Transverse colon (tissue), 4 donors: Measurements from ENCODE around the gene GADD45G. TPM values are rescaled to one million over a fixed set of nuclear protein-coding genes. Genes with fewer than 3 reads are reported as not detected.

Experiments used
- DNase-seq: peaks from one replicate; pipeline ENCODE4 v3.0.0-alpha.2; 2019
- H3K27ac ChIP-seq, 4 donors: fragments of 200-600 bp; sonication (generic); 2 replicates each; pipeline ENCODE4 v1.5.1; 2016 to 2018; ENCODE audit warnings: inconsistent platforms in 4 of 4
- H3K27me3 ChIP-seq: fragments of 200-600 bp; sonication (generic); 2 replicates; pipeline ENCODE4 v1.5.1; 2017; ENCODE audit warnings: inconsistent platforms
- H3K36me3 ChIP-seq, 4 donors: fragments of 200-600 bp; sonication (generic); 2 replicates each; pipeline ENCODE4 v1.5.1; 2017 to 2019; ENCODE audit warnings: inconsistent platforms in 4 of 4
- H3K4me1 ChIP-seq, 4 donors: fragments of 200-600 bp; sonication (generic); 2 replicates each; pipeline ENCODE4 v1.5.1; 2017 to 2020; ENCODE audit warnings: inconsistent platforms in 4 of 4
- H3K4me3 ChIP-seq, 4 donors: fragments of 200-600 bp; sonication (generic); 1 replicate in 1 of 4; 2 replicates in 3 of 4; pipeline versions ENCODE4 v1.5.1 to v1.6.1; 2017 to 2019; ENCODE audit warnings: inconsistent platforms in 4 of 4
- H3K9me3 ChIP-seq, 2 donors: fragments of 200-600 bp; sonication (generic); 2 replicates each; pipeline ENCODE4 v1.5.1; 2017 to 2019; ENCODE audit warnings: inconsistent platforms in 2 of 2
- CTCF ChIP-seq, 5 experiments: fragments of 200-600 bp in 3 of 5; fragments of 450-650 bp in 2 of 5; sonication (generic) in 3 of 5; IDR thresholded peaks; 1 replicate in 2 of 5; 2 replicates in 3 of 5; pipeline ENCODE4 v1.5.1; 2016 to 2017; ENCODE audit warnings: antibody characterized with exemption in 5 of 5, inconsistent platforms in 3 of 5, mild to moderate bottlenecking in 2 of 5, moderate library complexity in 1 of 5
- EP300 ChIP-seq: sonication (generic); formaldehyde crosslinking; IDR thresholded peaks from one replicate; pipeline ENCODE4 v1.6.1; 2017; ENCODE audit warnings: antibody characterized with exemption, low read depth
- POLR2A ChIP-seq: fragments of 450-650 bp; IDR thresholded peaks from one replicate; pipeline ENCODE4 v1.6.1; 2016; ENCODE audit warnings: antibody characterized with exemption, mild to moderate bottlenecking, moderate library complexity
- POLR2AphosphoS5 ChIP-seq, 3 donors: sonication (generic); formaldehyde crosslinking; IDR thresholded peaks; one replicate each; pipeline ENCODE4 v1.6.1; 2016; ENCODE audit warnings: antibody characterized with exemption in 3 of 3
- WGBS, 2 donors: methylation state at CpG; one replicate each; pipeline ENCODE4 v1.1.5; 2018; ENCODE audit warnings: low coverage in 1 of 2; 5-methylcytosine and 5-hydroxymethylcytosine counted together
- in situ Hi-C, 4 donors: fragments of 200-750 bp; cut with MboI; loops; one replicate each; pipeline versions ENCODE4 v1.15.0 to v1.15.1; 2017; ENCODE audit warnings: low sequenced_read_pairs in 3 of 4, low pct_ligation_motif_present in 1 of 4, low pct_unique_long_range_greater_than_20kb in 1 of 4
- intact Hi-C: fragments of 100-400 bp; cut with DNase I; formaldehyde crosslinking; loops from one replicate; pipeline ENCODE4 v1.15.1; 2023; ENCODE audit warnings: low total_unique reads
- total RNA-seq, 4 donors: library from RNA; depleted of rRNA; stranded (reverse); fragments of >200 nt; gene quantifications; one replicate each; pipeline ENCODE4 v1.1.0, GENCODE V29; 2016

GADD45G gene
- total RNA-seq, 4 donors from 2014 or later = 8.4 to 12.7 (median 10.3) TPM

DNA sequence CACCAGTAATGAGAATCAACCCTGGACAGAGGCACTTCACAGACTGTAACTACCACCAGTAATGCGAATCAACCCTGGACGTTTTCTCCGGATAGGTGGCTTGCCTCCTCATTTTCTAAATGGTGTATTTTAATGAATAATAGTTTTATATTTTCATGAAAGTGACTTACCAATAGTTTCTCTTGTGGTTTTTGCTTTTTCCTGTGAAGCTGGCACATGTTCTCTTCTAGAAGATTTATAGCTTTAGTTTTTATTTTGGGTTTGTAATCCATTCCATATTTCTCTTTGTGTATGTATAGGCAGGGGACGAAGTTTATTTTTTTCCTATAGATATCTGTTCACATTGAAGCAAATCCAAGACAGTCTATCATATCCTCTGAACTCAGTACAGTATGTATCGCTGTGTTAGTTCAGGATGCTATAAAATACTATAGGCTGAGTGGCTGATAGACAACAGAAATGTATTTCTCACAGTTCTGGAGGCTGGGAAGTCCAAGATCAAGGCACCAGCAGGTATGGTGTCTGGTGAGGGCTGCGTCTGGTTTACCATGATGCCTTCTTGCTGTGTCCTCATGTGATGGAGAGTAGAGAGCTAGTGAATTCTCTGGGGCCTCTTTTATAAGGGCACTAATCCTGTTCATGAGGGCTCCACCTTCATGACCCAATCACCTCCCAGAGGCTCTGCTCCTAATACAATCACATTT is 46.5 kb upstream of the GADD45G start:
- Histone ChIP-seq H3K4me1 (peaks cover 0 to 8% (median 6%) of the 10 kb centered on the region in 4 donors), H3K27me3 (no peaks in the 10 kb centered on the region), H3K36me3 (no peaks in the 10 kb centered on the region), H3K9me3 (no peaks in the 10 kb centered on the region), H3K4me3 (no peak overlapping the region), H3K27ac (no peak overlapping the region)
- WGBS, 2 donors = 82 to 87% methylated on average over 6 of the region's 6 CpGs
- TF ChIP-seq EP300 = no peak
- in situ Hi-C loops = no loop called here
- intact Hi-C loops = no loop called here
- DNase-seq = no peak

DNA sequence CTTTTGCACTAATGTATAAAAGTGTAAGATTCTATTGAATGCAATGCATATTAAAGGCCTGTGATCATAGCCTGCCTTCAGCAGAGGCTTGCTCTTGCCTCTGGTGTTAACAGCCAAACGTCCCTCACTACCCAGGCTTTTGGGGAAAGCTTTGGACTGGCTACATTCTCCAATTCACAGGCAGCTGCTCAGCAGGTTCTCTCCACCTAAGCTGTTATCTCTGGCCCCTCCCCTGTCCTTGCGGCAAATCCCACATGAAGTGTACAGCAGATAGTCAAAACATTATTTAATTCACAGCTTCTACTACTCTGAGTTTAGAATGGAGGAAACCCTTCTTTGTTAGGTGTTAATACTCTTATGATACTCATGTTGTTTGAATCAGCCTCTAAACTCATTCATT is 45.9 kb upstream of the GADD45G start:
- TF ChIP-seq POLR2A = no peak
- no peak for TF ChIP-seq EP300
- no peak for TF ChIP-seq POLR2AphosphoS5 (IDR thresholded peaks at IDR 0.05)
- no peak for TF ChIP-seq CTCF (IDR thresholded peaks at IDR 0.05)
- no peaks in the 10 kb centered on the region for H3K36me3 ChIP-seq
- H3K27ac ChIP-seq = no peak overlapping the region
- H3K4me3 ChIP-seq = no peak overlapping the region
- 54% methylated on average over 2 of the region's 2 CpGs; no CpG with 5 or more reads in 1 of the 2 donors for WGBS, 2 donors
- no peaks in the 10 kb centered on the region for H3K9me3 ChIP-seq
- H3K27me3 ChIP-seq = no peaks in the 10 kb centered on the region
- intact Hi-C loops (no loop called here), in situ Hi-C loops (no loop called here)
- no peak for DNase-seq
- H3K4me1 ChIP-seq = peaks cover 0 to 8% (median 6%) of the 10 kb centered on the region in 4 donors

GRCh38 chr9:89562186-89562814 is 42.5 kb upstream of the GADD45G start:
- no peaks in the 10 kb centered on the region for H3K4me1 ChIP-seq
- H3K36me3 ChIP-seq = no peaks in the 10 kb centered on the region
- DNase-seq = no peak
- in situ Hi-C loops = no loop called here
- H3K9me3 ChIP-seq = peaks cover 0 to 3% of the 10 kb centered on the region in 2 donors
- H3K27me3 ChIP-seq = no peaks in the 10 kb centered on the region
- 73 to 86% methylated on average over 1 to 10 of the region's 10 CpGs for WGBS, 2 donors
- intact Hi-C loops = no loop called here
- H3K4me3 ChIP-seq = no peak overlapping the region
- H3K27ac ChIP-seq = no peak overlapping the region
- no peak for TF ChIP-seq CTCF (IDR thresholded peaks at IDR 0.05)
- no peak for TF ChIP-seq EP300
- TF ChIP-seq POLR2A = no peak
- no peak for TF ChIP-seq POLR2AphosphoS5 (IDR thresholded peaks at IDR 0.05)

- no peaks in the 10 kb centered on the region for H3K36me3 ChIP-seq
- intact Hi-C loops (no loop called here), in situ Hi-C loops (no loop called here)
- no peaks in the 10 kb centered on the region for H3K27me3 ChIP-seq
- no peak for TF ChIP-seq POLR2A
- no peak for TF ChIP-seq CTCF (IDR thresholded peaks at IDR 0.05)
- no peak for TF ChIP-seq POLR2AphosphoS5 (IDR thresholded peaks at IDR 0.05)
- TF ChIP-seq EP300 = no peak
- H3K4me1 ChIP-seq = no peaks in the 10 kb centered on the region
- H3K9me3 ChIP-seq = peaks cover 0 to 3% of the 10 kb centered on the region in 2 donors
- no peak overlapping the region for H3K4me3 ChIP-seq
- WGBS, 2 donors = 69% methylated on average over 7 to 15 of the region's 15 CpGs
- no peak for DNase-seq
- no peak overlapping the region for H3K27ac ChIP-seq
Measured at GRCh38 chr9:89563571-89564345, 41.1 kb upstream of the GADD45G start.
